SKM-1 (cell line): ENCODE results near the gene DISP1.

ENCODE experiments used
- DNase-seq: peaks from one replicate; lab custom pipeline; 2025; ENCODE audit not compliant: unreplicated experiment; lab: John Stamatoyannopoulos, UW

The DISP1 gene

GRCh38 chr1:222852326-222852725 lies 37.5 kb downstream of the DISP1 start:
- no peak for DNase-seq

GRCh38 chr1:222861062-222861461 lies 46.2 kb downstream of the DISP1 start:
- peak; percentile 22 for DNase-seq
